GM12801 (cell line): ENCODE data around the gene GOLGA7B.

Experiments used
- CTCF ChIP-seq: IDR thresholded peaks from one replicate; pipeline ENCODE4 v1.5.1; 2011; ENCODE audit warnings: control low read depth; ENCODE audit not compliant: insufficient read length; ENCODE audit errors: extremely low read depth

Gene GOLGA7B

GRCh38 chr10:97873569-97873968 is 23.9 kb downstream of the GOLGA7B start:
- no peak for TF ChIP-seq CTCF

GRCh38 chr10:97874332-97874731 is 24.7 kb downstream of the GOLGA7B start:
- no peak for TF ChIP-seq CTCF

- TF ChIP-seq CTCF: no peak
Observed at GRCh38 chr10:97875391-97875790, 25.7 kb downstream of the GOLGA7B start.

GRCh38 chr10:97876402-97876801 is 26.8 kb downstream of the GOLGA7B start:
- no peak for TF ChIP-seq CTCF

GRCh38 chr10:97879241-97879640 is 29.6 kb downstream of the GOLGA7B start:
- no peak for TF ChIP-seq CTCF

GRCh38 chr10:97880109-97880508 is 30.5 kb downstream of the GOLGA7B start:
- no peak for TF ChIP-seq CTCF

- no peak for TF ChIP-seq CTCF
Observed at GRCh38 chr10:97882142-97883091, 32.8 kb downstream of the GOLGA7B start.
